GM21367 (cell line): ENCODE results near the gene UQCR11.

Experiments
- ATAC-seq: cut with Tn5 transposase; IDR thresholded peaks from one replicate; pipeline ENCODE4 v1.9.1; 2021; ENCODE audit not compliant: unreplicated experiment

Gene UQCR11

GRCh38 chr19:1616875-1617274 is 11.6 kb upstream of the UQCR11 start:
- no peak for ATAC-seq

GRCh38 chr19:1616396-1616795 is 11.1 kb upstream of the UQCR11 start:
- ATAC-seq, result no peak

- ATAC-seq, result no peak
Observed at GRCh38 chr19:1615156-1615765, 10.0 kb upstream of the UQCR11 start.

- ATAC-seq, result no peak
Observed at GRCh38 chr19:1613808-1614570, 8.7 kb upstream of the UQCR11 start.

- ATAC-seq, result no peak
Observed at GRCh38 chr19:1613146-1613545, 7.9 kb upstream of the UQCR11 start.

GRCh38 chr19:1612114-1613086 is 7.1 kb upstream of the UQCR11 start:
- ATAC-seq, result no peak

GRCh38 chr19:1611353-1611752 is 6.1 kb upstream of the UQCR11 start:
- no peak for ATAC-seq

GRCh38 chr19:1610579-1610978 is 5.3 kb upstream of the UQCR11 start:
- ATAC-seq, result no peak

GRCh38 chr19:1609680-1610474 is 4.6 kb upstream of the UQCR11 start:
- ATAC-seq, result no peak

- no peak for ATAC-seq
Observed at GRCh38 chr19:1609103-1609396, 3.8 kb upstream of the UQCR11 start.

GRCh38 chr19:1608359-1609102 is 3.3 kb upstream of the UQCR11 start:
- ATAC-seq, result no peak

GRCh38 chr19:1606138-1606651 is 933 bp upstream of the UQCR11 start:
- ATAC-seq, result no peak

- no peak for ATAC-seq
Observed at GRCh38 chr19:1602091-1602707, 3.1 kb downstream of the UQCR11 start.

- no peak for ATAC-seq
Observed at GRCh38 chr19:1601613-1602064, 3.6 kb downstream of the UQCR11 start.

- no peak for ATAC-seq
Observed at GRCh38 chr19:1599460-1599846, 5.8 kb downstream of the UQCR11 start.

- no peak for ATAC-seq
Observed at GRCh38 chr19:1598777-1599459, 6.3 kb downstream of the UQCR11 start.

GRCh38 chr19:1593501-1593772 is 11.8 kb downstream of the UQCR11 start:
- no peak for ATAC-seq

GRCh38 chr19:1592755-1593500 is 12.3 kb downstream of the UQCR11 start, which contains the start of gene MBD3:
TSS of gene MBD3 (minus strand) at chr19:1592865. CDS start at chr19:1592631, 234 bp downstream.
- peak; percentile 40 for ATAC-seq
